DND-41 (cell line): ENCODE data around the gene NUDT1.

Experiments
- ATAC-seq: fragments of 200-7000 bp; cut with Tn5 transposase; 3 replicates; pipeline ENCODE4 v1.9.1; 2021; ENCODE audit warnings: low read depth; ENCODE audit not compliant: insufficient read depth
- DNase-seq: peaks from one replicate; pipeline ENCODE4 v3.0.0-alpha.2; 2020
- H2AFZ ChIP-seq: 2 replicates; pipeline ENCODE4 v1.6.0; 2012; ENCODE audit warnings: low read depth, low read length
- H3K27ac ChIP-seq: 2 replicates; pipeline ENCODE4 v1.5.1; 2012; ENCODE audit warnings: low read length, inconsistent platforms
- H3K27me3 ChIP-seq: fragments of 200-600 bp; sonication (generic); 2 replicates; pipeline ENCODE4 v1.6.0; 2012; ENCODE audit warnings: low read length, mild to moderate bottlenecking, inconsistent platforms; ENCODE audit not compliant: insufficient read depth, poor library complexity
- H3K36me3 ChIP-seq: 2 replicates; pipeline ENCODE4 v1.5.1; 2012; ENCODE audit warnings: low read length, inconsistent platforms; ENCODE audit not compliant: insufficient read depth
- H3K4me1 ChIP-seq: 2 replicates; pipeline ENCODE4 v1.5.1; 2012; ENCODE audit warnings: mild to moderate bottlenecking, low read length; ENCODE audit not compliant: insufficient read depth
- H3K4me2 ChIP-seq: 2 replicates; pipeline ENCODE4 v1.6.0; 2012; ENCODE audit warnings: mild to moderate bottlenecking, moderate library complexity, low read length, inconsistent platforms; ENCODE audit not compliant: insufficient read depth
- H3K4me3 ChIP-seq, 2 experiments: fragments of 200-600 bp in 1 of 2; shearing (Covaris generic) in 1 of 2; 2 replicates each; pipeline ENCODE4 v1.5.1; 2012 to 2016; ENCODE audit warnings: inconsistent platforms in 2 of 2, low read length in 2 of 2, mild to moderate bottlenecking in 2 of 2, low read depth in 1 of 2, moderate library complexity in 1 of 2
- H3K79me2 ChIP-seq: 2 replicates; pipeline ENCODE4 v1.6.0; 2012; ENCODE audit warnings: low read length, inconsistent platforms; ENCODE audit not compliant: insufficient read depth
- H3K9ac ChIP-seq: 2 replicates; pipeline ENCODE4 v1.6.0; 2012; ENCODE audit warnings: low read depth, mild to moderate bottlenecking, inconsistent platforms, low read length, moderate library complexity
- H3K9me3 ChIP-seq: 2 replicates; pipeline ENCODE4 v1.5.1; 2012; ENCODE audit warnings: low read length, moderate library complexity, mild to moderate bottlenecking, inconsistent platforms; ENCODE audit not compliant: insufficient read depth, severe bottlenecking
- H4K20me1 ChIP-seq: 2 replicates; pipeline ENCODE4 v1.6.0; 2012; ENCODE audit warnings: low read length; ENCODE audit not compliant: insufficient read depth
- EZH2 ChIP-seq: IDR thresholded peaks from 3 replicates; pipeline ENCODE4 v1.6.1; 2012; ENCODE audit warnings: borderline replicate concordance, low read depth, mild to moderate bottlenecking, moderate library complexity, low read length, inconsistent platforms; ENCODE audit not compliant: severe bottlenecking
- TF ChIP-seq, protein P1 (sequence below): IDR thresholded peaks from 2 replicates; pipeline ENCODE4 v1.5.1; 2012; ENCODE audit warnings: borderline replicate concordance, low read length, moderate library complexity, mild to moderate bottlenecking; ENCODE audit not compliant: poor library complexity, severe bottlenecking; ENCODE audit errors: extremely low read depth

NUDT1 gene

DNA sequence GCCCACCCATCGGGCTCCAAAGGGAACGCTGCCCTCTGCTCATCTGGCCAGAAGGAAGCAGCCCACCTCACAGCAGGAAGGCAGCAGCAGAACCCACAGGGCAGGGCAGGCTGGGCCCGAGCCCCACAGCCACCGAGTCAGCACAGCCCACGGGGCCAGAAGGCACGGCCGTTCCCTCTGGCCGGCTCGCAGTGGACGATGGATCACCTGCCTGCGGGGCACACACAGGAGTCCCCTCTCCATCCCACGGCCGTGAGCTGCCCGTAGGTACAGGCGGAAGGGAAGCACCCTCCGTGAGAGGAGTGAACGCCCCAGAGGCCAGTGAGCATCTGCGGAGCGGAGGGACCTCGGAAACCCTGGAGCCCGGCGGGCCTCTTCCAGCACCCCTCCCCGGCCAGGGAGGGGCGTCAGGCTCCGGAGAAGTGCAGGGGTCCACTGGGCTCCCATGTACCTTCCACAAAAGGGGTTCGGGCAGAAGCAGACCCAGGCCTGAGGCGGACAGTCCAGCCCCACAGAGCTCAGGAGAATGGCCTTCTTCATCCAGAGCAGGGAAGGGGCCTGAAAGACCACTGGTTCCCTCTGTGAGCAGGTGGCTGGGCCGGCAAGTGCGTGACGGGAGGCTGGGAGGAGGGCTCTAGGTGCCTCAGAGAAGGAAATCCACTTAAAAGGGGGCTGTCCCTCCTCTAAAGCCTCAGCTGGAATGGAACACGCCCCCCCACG, 11.7 kb downstream of the NUDT1 start:
- ATAC-seq (no peak), DNase-seq (no peak)
- Histone ChIP-seq H3K27ac (no peak overlapping the region), H3K36me3 (peaks cover 69% of the 10 kb centered on the region), H2AFZ (no peak overlapping the region), H3K9ac (no peak overlapping the region), H3K9me3 (no peaks in the 10 kb centered on the region), H3K27me3 (no peaks in the 10 kb centered on the region), H3K4me1 (no peaks in the 10 kb centered on the region), H4K20me1 (0 out of 2 replicates have a peak, but pooled peaks cover 3% of the 10 kb centered on the region), H3K4me3 (no peak overlapping the region), H3K4me2 (no peak overlapping the region), H3K79me2 (no peaks in the 10 kb centered on the region)
- no peak for TF ChIP-seq EZH2
- TF ChIP-seq, protein P1, sequence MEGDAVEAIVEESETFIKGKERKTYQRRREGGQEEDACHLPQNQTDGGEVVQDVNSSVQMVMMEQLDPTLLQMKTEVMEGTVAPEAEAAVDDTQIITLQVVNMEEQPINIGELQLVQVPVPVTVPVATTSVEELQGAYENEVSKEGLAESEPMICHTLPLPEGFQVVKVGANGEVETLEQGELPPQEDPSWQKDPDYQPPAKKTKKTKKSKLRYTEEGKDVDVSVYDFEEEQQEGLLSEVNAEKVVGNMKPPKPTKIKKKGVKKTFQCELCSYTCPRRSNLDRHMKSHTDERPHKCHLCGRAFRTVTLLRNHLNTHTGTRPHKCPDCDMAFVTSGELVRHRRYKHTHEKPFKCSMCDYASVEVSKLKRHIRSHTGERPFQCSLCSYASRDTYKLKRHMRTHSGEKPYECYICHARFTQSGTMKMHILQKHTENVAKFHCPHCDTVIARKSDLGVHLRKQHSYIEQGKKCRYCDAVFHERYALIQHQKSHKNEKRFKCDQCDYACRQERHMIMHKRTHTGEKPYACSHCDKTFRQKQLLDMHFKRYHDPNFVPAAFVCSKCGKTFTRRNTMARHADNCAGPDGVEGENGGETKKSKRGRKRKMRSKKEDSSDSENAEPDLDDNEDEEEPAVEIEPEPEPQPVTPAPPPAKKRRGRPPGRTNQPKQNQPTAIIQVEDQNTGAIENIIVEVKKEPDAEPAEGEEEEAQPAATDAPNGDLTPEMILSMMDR: no peak

DNA sequence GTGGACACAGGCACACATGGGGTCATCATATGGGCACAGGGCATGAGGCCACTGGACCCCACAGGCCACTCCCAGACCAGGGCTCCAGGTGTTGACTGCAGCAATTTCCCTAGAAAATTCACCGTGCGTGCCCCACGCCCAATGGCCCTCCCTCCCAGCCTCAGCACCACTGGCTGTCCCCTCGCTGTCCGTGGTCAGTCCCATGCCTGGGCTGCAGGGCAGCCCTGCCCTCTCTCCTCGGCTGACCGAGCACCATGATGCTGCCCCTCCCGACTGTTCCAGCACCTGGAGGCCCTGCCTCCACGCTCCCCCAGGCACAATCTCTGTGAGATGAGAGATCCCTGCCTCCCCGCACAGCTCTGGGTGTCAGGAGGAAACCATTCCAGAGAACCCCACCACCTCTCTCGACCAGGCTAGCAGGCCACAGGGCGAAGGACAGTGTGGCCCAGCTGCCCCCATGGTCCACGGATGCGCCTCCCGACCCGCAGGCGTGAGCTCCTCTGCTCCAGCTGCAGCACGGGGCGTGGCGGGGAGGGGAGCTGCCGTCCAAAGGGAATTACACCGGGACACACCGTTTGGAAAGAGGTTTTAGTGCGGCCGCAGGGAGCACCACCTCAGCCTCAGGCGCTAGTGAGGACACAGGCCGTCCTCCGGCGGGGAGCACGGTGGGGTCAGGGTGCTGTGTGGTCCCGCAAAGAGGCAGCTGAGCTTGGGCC, 12.6 kb downstream of the NUDT1 start:
- 0 out of 2 replicates have a peak, but pooled peaks cover 3% of the 10 kb centered on the region for H4K20me1 ChIP-seq
- H3K4me1 ChIP-seq: no peaks in the 10 kb centered on the region
- no peak overlapping the region for H2AFZ ChIP-seq
- no peaks in the 10 kb centered on the region for H3K27me3 ChIP-seq
- no peak for ATAC-seq
- peaks cover 60% of the 10 kb centered on the region for H3K36me3 ChIP-seq
- H3K4me3 ChIP-seq: no peak overlapping the region
- no peak overlapping the region for H3K9ac ChIP-seq
- H3K9me3 ChIP-seq: no peaks in the 10 kb centered on the region
- H3K27ac ChIP-seq: no peak overlapping the region
- no peak for DNase-seq
- no peak overlapping the region for H3K4me2 ChIP-seq
- TF ChIP-seq, protein P1: no peak
- no peak for TF ChIP-seq EZH2
- no peaks in the 10 kb centered on the region for H3K79me2 ChIP-seq

DNA sequence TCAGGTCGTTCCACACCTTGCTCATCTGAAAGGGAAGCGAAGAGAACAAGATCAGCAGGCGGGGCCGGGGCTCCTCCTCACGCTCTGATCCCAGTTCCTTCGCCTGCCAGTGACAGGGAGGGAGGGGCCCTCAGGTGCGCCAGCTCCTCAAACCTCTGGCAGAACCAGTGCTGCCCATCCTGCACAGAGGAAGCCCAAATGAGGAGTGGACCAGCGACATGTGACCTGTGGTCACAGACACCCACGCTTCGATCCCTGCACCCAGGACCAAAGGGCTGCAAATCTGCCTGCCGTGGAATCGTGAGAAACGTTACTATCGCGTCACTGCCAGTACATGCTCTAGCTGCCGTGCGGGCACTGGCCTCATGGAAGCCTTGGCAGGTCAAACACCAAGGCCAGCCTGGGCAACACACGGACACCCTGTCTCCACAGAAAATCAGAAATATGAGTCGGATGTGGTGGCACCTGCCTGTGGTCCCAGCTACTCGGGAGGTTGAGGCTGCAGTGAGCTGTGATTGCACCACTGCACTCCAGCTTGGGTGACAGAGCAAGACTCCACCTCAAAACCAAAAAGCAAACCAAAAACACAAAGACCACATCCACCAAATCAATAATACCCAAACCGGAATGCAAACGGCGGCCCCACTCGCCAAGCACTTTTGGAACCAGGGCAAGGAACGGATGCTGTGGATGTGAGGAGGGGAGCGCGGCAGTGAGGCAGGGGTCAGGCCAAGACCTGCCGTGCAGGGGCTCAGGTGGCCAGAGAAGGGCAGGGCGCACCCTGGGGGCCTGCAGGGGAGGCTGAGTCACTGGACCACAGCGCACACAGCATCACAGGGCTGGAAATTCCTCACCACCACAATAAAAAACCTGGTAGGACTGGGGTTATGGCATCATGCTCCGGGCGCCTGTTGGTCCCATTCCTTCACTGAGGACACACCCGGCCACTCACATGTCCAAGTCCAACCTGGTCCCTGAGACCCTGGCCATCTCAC, 13.4 kb downstream of the NUDT1 start:
- H3K4me1 ChIP-seq: no peaks in the 10 kb centered on the region
- no peaks in the 10 kb centered on the region for H3K27me3 ChIP-seq
- peaks cover 53% of the 10 kb centered on the region for H3K36me3 ChIP-seq
- 0 out of 2 replicates have a peak, but pooled peaks cover 3% of the 10 kb centered on the region for H4K20me1 ChIP-seq
- H3K79me2 ChIP-seq: no peaks in the 10 kb centered on the region
- H3K9ac ChIP-seq: no peak overlapping the region
- ATAC-seq (no peak), DNase-seq (no peak)
- no peak overlapping the region for H3K4me3 ChIP-seq
- no peak overlapping the region for H2AFZ ChIP-seq
- no peaks in the 10 kb centered on the region for H3K9me3 ChIP-seq
- TF ChIP-seq, protein P1: no peak
- TF ChIP-seq EZH2: no peak
- no peak overlapping the region for H3K4me2 ChIP-seq
- H3K27ac ChIP-seq: no peak overlapping the region
